Glomerular endothelial cell (primary cell): ENCODE results near the gene ARMC12. TPM values are rescaled to one million over a fixed set of nuclear protein-coding genes. Genes with fewer than 3 reads are reported as not detected.
A peak's percentile ranks its signal among the peaks of the same experiment; 100 is the strongest.

Source experiments
- DNase-seq: peaks from one replicate; pipeline ENCODE4 v3.0.0-alpha.2; 2011; ENCODE audit warnings: low read depth, low spot score; ENCODE audit errors: extremely low read depth
- total RNA-seq: library from RNA; depleted of rRNA; stranded (reverse); fragments of >200 nt; gene quantifications from 2 replicates; pipeline ENCODE4 v1.2.3, GENCODE V29; 2015

Gene ARMC12
- total RNA-seq, 1 donor from 2014 or later = not detected

DNA sequence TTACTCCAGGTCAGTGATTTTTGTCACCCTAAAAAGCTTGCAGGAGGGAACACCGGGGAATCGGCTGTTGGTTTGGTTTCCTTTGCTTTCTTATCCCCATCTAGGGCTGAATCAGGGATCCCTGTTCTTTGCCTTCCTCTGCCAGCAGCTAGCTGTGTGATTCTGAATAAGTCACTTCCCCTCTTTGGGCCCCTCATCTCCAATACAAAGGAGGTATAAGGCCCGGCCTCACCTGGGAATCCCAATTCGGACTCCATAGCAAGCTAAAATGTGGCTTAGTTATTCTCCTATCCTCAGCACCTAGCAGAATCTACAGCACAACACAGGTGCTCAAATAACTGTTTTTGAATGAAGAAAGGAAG is 18.5 kb upstream of the ARMC12 start:
- no peak for DNase-seq

DNA sequence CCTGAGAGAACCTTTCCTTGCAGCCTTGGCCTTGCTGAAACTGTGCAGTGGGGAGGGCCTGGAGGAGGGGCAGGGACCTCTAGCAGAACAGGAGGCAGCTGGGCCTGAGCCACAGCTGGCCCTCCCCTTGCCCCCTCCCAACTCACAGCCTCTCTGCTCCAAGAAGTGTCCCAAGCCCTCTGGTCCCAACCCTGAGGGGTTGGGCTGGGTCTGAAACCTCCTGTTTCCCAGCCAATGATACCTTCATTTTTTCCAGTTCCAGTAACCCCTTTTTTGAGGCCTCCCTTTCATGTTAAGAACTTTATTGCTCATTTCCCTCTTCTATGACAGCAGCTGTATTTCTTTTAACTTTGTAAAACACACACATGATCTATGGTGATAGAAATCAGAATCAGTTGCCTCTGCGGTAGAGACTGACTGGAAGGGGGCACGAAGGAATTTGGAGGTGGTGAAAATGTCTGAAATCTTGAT is 17.9 kb upstream of the ARMC12 start:
- no peak for DNase-seq

DNA sequence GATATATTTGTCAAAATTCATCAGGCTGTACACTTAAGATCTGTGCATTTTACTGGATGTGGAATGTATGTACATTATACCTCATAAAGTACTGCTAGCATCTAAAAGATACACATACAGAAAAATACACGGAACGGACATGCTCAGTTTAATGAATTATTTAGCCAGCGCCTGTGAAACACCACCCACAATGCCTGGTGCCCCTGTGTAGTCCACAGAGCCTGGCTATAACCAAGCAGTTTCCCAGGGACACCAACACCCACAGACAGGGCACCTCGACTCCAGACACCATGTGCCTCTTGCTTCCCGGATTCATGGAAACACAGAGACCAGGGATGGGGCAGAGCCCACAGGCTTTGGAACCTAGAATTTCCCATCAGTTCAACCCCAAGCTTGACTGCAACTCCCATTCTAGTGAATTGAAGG is 17.4 kb upstream of the ARMC12 start:
- DNase-seq = no peak

DNA sequence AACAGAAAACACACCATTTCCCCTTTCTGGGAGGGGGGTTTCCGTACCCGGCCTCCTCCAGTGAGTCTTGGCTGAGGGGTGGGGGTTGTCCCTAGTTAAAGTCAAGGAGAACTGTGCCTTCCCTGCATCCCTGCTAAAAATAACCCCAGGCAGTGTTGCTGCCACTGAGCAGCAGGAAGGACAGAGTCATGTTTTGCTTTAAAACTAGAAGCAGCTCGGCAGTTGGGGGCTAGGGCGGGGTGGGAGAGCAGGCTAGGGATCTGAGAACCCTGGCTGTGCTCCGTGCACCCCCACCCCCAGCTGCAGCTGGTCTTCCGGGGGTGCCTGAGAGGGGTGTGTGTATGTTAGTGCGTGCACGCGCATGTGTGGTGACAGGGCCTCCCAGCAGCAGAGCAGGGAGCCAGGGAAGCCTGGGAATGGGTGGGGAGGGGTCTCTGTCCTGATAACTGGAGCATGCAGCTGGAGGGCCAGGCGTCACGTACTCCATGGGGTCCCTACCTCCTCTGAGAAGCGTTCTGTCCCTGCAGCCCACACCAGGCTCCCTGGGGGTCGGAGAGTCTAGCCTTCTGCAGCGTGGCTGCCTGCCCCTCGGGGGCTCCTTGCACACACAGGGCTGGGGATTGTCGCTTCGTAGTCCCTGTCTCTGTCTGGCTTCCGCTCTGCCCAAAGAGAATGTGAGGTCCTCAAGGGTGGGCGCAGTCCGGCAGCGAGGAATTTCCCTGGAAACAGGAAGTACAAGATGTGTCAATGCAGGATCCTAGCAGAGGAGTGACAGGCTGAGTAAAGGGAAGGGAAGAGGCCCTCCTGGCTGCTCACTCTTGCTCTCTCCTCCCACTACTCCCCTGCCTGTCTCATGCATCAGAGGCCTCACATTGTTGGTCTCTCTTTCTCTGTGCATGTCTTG is 16.8 kb upstream of the ARMC12 start:
- DNase-seq = no peak

DNA sequence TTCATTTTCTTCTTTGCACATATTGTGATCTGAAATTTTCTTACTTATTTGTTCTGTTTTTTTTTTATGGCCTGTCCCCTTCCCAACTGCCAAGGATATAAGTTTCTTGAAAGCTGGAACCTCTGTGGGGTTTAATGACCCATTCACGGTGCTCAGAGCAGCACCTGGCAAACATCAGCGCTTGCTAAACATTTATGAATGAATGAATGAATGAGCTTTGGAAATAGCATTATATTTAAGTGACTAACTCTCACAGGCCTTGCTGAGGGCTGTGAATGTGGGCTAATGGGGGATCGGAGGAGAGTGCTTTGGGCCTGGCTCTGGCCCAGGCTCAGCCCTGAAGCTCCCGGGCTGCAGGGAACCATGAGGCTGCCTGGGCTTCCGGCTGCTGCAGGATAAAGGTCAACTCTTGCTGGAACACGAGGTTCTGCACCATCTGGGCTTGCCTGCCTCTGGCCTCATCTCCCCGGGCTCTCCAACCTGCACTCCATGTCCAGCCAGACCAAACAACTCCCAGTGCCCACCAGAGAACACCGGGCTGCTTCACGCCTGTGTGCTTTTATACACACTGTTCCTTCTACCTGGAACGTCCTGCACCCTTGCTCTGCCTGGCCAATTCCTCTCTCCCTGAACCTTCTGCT is 14.6 kb upstream of the ARMC12 start:
- DNase-seq = no peak

DNA sequence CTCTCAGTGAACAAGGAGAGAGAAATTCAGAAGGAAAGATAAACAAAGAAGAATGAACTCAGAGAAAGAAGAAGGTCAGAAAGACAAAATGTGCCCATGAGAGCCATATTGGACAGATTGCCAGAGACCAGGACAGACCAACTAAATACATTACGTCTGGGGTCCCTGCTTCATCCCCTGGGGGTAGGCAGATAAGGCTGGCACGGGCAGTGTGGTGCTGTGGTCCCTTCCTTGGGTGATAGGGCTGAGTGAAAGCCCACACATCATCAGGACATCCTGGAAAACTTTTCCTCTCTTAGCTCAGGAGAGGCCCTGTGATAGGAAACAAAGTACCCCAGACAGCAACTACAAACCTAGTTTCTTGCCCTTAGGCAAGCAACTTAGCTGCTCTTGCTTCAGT is 13.2 kb upstream of the ARMC12 start:
- no peak for DNase-seq

DNA sequence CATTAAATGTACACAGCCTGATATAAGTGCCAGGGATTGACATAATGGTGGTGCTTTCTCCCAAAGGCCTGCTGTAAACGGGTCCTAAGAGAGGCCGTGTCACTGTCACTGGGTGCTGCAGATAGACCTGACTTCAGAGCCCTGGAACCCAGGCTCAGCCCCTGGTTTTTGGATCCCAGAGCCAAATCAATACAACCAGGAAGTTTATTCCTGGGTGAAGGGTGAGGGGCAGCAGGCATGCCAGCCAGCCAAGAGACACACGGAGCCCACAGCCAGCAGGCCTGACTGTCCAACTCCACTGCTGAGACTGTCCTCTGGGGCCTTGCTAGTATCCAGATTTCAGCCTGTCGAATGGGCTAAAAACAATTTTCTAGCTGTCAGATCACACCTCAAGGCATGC is 12.8 kb upstream of the ARMC12 start:
- no peak for DNase-seq

DNA sequence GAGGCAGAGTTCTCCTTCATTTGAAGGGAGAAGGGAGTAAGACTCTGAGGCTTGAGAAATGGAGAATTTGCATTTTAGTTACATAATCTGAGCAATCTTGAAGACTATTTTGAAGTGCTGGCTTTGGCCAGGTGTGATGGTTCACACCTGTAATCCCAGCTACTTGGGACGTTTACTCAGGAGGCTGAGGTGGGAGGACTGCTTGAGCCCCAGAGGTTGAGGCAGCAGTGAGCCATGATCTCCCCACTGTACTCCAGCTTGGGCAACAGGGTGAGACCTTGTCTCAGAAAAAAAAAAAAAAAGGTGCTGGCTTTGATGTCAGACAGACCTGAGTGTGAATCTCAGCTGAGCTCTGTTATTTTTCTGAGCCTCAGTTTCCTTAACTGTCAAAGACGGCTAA is 12.4 kb upstream of the ARMC12 start:
- no peak for DNase-seq

DNA sequence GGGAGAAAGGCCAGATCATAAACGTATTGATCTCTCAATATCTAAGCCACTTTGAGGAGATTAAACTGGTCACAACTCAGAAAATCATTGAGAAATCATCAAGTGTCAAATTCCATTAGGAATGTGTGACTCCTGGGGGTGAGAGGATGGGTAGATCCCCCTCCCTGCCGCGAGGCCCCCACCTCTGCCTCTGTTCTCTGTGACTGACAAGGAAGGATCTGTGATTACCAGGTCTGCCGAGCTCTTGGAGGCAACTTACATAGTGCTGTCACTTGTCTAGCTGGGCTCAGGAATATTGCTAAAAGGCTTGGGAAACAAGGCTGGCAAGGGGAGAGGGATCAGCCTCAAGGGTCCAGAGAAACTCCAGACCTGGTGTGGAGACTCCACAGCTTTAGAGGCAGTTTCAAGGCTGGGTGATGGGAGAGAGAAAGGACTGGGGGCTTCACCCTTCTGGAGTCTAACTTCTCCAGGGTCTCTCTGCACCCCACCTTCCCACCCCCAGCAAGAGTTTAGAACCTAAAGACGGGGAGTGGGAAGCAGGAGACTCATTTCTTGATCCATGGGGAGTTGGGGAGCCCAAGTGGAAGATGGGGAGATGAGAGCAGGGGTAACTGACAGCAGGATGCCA is 11.6 kb upstream of the ARMC12 start:
- DNase-seq = no peak

DNA sequence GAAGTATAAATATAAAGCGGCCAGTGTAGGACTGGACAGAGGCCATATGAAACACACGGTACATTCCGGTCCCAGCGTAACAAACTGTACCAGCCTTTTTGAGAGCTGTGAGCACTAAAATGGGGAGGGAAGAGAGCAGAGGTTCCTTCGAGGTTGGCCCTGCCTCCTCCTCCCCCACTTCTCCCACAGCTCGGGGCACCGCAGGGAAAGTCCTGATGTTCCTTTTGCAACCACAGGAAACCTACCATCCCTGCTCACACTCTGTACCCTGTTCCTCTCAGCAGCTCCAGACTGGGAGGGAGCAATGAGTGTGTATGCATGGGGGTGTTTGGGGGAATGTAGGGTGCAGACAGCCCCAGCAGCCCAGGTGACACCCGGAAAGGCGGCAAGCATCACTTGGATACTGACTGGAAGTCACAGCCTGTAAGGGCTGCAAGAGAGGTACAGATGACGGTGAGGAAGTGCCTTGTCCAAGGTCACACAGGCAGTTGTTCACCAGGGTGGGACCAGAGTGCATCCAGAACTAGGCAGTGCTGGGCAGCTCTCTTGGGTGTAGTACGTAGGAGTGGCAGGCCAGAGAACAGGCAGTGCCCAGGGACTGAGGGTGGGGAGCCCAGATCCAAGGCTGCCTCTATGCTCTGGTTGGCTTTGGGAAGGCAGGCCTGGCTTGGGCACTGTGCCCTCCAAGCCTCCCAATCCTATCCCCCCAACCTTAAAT is 11.0 kb upstream of the ARMC12 start:
- no peak for DNase-seq

DNA sequence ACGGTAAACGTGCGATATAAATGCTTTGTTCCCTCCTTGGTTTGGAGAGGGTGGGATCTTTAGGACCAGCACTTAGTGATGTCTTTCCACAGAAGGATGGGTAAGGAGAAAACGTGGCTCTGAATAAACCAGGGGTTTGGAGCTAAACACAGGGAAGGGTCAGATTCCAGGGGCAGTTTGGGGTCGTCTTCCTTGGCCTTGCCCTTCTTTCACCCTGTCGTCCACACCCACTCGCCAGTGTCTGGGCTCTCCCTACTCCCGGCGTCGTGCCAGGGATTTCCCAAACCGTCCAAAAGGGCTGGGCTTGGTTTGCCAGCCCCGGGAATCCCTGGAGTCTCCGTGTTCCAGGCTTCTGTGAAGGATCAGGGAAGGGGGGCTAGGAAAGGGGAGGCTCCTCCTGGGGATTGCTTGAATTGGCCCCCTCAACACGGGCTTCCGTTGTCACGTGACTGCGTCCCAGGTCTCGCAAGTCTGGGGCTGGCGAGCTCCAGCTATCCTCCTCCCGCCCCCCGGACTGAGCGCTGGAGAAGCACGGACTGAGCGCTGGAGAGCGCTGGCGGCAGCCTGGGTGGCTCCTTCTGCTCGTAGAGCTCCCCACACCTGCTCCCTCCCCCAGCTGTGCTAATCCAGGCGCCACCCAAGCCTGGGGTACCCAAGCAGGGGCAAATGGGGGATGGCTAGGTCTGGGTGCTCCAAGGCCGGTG is 9.4 kb upstream of the ARMC12 start:
- DNase-seq = no peak

DNA sequence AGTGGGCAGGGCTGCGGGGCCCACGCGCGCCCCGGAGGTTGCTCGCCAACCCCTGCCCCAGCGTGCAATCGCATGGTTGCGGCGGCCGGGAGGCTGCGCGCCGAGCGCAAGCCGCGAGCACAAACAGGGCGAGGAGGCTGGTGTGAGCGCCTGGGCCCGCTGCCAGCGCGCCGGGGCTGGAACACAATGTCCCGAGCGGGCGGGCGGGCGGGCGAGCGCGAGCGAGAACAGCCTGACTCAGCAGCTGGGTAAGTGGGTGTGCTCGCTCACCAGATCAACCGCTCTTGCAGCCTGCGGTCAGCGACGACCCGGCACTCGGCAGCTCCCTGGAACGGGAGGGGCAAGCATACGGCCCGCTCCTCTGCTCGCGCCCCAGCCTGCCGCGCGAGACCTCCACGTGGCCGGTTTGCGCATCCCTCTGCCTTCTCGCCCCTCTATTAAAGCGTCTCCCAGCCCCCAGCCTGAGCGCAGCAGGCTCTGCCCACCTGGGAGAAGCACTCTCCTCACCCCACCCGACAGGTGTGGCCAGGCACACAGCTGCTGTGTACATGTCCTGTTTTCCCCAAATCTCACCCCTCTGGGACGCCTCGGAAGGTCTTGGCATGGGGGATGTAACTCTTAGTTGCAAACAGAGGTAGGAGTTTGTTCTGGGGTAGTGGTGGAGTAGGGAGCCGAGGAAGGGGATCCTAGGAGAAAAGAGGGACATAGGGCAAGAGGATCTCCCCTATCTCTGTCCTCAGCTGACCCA is 8.7 kb upstream of the ARMC12 start:
- DNase-seq = no peak

DNA sequence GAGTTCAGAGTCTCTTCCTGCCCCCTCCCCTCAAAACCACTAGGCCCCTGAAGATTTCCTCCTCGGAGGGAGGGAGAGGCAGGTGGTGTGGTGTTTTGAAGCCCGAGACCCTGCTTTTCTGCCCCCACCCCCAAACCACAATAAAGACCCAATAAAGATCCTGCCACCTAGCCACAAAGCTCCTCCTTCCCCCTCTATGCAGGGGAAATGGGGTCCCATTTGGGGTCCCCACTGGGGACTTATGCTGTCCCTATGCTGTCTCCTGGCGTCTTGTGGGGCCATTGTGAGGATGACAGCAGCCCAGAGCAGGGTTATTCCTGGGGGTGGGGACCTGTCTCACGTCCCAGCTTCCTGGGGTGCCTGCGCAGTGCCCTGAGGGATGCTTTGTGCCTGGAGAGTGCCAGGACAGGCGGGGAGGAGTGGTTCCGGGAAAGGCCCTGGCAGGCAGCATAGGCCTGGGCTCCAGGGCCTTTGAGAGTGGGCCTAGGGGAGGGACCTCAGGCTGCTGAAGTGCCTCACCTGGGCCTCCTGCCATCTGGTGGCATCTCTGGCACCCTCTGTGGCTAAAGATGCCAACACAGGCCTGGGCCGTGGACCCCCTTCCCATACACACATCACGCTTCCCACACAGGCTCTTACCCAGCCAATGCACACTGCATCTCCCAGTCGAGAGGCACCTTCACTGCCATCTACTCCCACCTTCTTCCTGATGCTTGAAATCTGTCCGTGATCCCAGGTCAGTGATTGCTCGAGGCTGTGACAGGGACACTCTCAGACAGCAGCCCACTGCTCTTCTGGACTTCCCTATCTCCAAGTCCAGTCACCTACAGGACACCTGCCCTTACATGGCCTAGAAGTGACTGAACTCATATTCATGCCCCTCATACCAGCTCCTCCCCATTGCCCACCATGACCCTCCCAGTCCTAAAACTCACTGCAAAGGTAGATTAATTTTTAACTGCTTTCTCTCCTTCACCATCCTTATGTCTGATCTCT is 7.9 kb upstream of the ARMC12 start:
- no peak for DNase-seq

DNA sequence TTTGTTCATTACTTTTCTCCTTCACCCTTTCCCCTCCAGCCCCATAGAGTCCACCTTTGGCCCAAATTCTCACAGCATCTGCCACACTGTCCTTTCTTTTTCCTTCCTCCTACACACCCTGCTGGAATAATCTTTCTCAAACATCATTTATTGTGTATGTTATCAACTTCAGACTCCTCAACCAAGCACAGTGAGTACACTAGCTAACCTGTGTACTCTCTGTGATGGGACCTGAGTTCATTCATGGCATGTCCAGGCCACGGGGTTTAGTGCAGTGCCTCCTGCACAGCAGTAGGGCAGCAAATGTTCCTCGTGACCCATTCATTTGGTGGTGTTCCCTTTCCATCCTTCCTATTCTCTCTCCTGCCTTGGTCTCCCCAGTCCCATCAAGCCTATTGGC is 7.1 kb upstream of the ARMC12 start:
- no peak for DNase-seq

DNA sequence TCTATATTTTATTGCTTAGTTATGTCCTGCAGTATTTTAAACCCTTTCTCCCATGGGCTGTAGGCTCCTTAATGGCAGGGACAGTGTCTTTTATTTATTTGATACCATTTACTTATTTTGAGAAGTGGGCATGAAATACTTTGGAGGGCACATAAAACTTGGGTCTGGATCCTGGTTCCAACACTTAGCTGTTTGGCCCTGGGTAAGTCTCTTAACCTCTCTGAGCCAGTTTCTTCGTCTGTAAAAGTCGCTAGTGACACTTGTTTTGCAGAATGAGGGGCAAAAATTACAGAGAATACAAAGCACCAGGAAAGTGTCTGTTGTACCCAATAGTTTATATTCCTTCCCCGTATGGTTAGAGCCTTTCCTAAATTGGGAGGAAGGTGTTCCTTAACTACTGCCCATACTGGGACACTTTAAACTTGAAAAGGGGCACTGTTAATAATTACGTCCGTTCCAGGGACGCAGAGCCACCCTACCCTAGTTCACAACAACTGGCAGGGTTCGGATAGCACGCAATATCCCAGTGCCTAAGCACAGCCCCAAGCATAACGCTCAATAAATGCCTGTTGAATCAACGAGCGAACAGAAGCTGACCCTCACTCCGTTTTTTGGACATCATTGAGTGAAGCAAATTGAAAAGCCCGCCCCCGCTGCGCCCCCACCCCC is 6.0 kb upstream of the ARMC12 start:
- DNase-seq = no peak

DNA sequence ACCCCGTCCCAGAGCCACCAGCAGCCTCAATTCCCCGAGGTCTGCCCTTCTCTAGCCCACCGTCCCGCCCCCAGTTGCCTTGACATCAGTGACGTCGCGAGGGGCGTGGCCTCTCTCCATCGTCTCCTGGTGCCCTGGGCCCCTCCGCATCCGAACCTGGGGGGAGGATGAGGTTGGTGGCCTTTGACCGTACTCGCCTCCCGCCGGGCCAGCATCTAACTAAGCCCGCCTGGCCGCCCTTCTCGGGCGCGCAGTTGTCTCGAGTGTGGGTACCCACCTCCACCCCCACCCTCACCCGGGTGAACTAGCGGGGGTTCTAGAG is 5.5 kb upstream of the ARMC12 start:
- no peak for DNase-seq

DNA sequence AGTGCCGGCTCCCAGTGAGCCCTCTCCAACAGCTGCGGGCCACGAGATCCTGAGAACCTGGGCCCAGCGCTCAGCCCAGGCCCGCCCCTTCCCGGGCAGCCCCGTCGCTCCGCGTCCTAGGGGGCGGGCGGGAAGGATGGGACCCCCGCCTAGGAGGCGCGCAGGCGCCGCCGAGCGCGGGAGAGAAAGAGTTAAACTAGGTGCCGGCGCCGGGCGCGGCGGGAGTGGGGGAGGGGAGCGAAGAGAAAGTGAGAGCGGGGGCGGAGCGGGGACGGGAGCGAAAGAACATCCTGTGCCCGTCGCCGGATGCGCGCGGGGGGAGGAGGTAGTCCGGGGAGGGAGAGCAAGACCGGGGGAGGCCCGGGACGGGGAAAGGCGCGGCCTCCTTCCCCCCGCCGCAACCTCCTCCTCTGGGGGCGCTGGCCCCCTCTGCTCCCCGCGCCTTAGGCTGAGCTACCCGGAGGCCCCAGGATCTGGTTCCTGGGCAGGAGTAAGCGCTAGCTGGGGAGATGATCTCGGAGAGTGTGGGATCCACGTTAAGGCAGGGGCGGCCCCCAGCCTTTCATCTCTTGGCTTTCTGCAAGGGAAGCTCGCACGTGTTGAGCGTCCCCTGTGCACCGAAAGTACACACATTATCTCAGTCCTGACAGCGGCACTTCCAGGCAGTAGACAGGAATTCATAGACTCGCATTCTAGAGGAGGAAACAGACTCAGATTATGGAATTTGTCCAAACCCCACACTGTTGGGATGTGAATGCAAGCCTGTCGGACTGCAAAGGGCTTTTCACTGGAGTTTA is 4.9 kb upstream of the ARMC12 start:
- peak; percentile 83 for DNase-seq
